Mucosa of gallbladder (tissue), 1 donor: ENCODE data around the gene CRYGN. TPM values are rescaled to one million over a fixed set of nuclear protein-coding genes. Genes with fewer than 3 reads are reported as not detected.

Experiments
- DNase-seq: peaks from one replicate; pipeline ENCODE4 v3.0.0-alpha.2; 2020; ENCODE audit warnings: low spot score
- total RNA-seq: library from RNA; stranded (reverse); gene quantifications from one replicate; pipeline ENCODE4 v1.2.1, GENCODE V29; 2021
- donor health status: DM: no; HTN: no; CAD: no.

The CRYGN gene, protein sequence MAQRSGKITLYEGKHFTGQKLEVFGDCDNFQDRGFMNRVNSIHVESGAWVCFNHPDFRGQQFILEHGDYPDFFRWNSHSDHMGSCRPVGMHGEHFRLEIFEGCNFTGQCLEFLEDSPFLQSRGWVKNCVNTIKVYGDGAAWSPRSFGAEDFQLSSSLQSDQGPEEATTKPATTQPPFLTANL
- 0.43 TPM for total RNA-seq

DNA sequence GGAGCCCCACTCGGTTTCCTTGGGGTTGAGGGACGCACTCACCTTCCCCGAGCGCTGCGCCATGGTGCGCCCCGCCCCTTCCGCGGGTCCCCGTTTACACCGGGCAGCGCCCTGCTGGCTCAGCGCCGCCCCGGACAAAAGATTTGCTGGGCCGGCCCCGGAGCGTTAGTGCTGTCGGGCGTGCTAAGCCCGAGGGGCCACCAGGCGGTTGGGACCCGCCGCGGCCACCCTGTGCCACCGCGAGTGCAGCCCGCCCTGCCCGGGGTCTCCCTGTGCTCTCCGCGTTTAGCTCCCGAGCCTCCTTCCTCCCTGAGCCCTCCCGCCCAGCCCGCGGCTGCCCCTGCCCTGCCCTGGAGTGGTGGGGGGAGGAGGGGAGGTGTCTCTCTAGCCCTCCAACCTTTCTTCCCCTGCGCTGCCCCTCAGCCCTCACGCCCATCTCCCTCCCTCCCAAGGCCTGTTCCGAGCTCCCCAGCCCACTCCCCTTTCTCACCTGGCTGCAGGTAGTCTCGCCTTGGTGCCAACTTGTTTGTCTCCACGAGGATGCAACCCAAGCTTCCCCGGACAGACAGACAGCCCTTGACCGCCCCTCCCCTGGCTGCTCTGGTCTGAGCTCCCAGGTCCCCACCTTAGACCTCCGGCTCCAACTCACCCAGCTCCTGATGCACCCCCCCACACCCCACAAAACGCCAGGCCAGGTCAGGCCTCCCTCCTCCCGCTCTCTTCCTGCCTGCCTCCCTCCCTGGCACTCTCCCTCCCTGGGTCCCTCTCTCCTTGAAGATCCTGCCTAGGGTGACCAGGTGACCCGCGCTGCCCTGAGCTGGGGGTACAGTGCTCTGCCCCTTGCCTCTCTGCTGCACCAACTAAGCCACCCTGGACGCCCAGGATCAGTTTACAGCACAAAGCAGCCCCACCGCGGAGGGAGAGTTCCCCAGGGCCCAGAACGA lies at the start of gene CRYGN:
Gene CRYGN (minus strand): TSS at position 287 of the 944 bp plus-strand sequence. CDS start 224 bp downstream, at position 63.
- no peak for DNase-seq

DNA sequence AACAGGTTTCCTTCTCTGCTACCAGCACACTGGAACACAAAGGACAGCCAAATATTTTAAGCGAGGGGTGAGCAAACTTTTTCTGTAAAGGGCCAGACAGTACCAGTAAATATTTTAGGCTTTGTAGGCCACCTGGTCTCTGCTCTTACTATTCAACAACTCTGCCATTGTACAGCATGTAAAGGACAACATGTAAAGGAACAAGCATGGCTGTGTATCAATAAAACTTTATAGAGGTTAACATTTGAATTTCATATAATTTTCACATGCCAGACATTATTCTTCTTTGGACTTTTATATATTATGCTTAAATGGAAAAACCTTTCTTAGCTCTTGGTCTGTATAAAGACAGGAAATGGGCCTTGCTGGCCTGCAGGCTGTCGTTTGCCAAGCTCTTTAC lies 49.6 kb upstream of the CRYGN start:
- DNase-seq, result no peak

DNA sequence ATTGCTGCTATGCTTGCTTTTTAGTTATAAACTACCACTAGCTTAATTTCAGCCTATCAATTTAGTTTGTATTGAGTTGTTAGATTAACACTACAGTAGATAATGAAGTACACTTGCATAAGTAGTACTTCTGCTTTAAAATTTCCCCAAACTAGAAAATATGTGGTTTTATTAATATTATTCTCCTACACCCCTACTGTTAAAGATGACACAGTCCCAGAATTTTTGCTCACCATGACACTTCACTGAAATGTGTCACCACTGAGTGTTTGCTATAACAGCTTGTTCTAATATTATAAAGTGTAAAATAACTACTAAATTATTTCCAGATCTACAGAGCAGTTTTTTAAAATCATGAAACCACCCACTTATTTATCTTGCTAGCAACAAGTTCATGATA lies 48.2 kb upstream of the CRYGN start:
- DNase-seq, result no peak

DNA sequence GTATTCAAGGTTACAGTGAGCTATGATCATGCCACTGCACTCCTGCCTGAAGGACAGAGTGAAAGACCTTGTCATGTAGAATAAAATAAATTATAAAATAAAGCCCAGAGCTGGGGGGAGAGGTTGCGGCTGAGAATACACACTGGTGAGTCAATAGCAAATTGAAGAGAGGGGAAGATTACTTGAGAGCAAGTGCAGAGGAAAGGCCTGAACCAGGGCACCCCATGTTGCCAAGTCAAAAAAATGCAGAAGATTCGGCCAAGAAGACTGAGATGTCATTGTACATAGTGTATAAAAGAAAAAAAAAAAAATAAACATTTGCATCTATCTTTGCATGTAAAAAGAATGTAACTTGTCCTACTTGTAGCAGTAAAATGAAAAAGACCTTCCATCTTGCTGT lies 47.3 kb upstream of the CRYGN start:
- no peak for DNase-seq

DNA sequence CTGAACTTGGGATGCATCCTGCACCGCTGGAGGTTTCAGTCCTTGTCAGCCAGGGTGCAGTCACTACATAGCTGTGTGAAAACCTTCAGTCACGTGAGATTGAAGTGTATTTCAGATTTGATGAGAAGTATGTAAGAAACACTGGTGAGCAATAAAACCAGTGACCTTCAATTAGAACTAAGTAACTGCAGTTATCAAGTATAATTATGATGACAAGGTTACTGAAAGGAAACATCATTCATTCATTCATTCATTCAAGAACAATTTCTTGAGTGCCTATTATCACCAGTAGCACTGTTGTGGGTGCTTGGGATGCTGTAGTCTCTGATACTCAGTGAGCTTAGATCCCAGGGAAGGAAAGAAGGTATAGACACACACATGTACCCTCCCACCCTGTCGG lies 46.1 kb upstream of the CRYGN start:
- no peak for DNase-seq

DNA sequence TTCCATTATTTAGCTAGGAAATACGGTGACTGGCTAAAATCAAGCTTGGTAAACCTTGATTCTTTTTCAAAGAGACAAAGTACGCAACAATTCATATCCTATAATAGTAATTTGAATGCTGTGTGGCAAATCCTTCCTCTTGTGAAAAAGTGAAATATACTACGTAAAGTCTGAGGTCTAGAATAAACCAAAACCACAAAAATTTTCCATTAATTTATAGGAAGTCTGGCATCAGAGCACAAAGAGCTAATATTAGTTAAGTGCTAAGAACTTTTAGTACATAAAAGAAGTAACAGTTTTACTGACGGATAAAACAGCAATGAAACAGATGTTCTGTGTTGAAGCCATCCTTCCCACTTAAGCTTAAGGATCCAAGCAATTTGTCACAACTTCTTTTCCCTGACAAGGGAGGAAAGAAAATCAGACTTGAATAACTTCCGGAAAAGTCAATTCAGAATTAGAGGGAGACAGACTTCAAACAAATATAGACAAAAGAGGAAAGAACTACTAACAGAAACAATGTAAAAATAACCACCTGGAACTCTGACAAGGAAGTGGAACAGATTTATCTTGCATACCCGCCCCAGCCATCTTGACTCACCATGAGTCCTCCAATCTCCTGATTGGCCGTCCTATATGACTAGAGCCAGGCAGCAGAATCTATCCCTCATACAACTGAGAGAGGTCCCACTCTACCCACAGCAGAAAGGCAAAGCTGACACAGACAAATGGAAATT lies 45.2 kb upstream of the CRYGN start:
- DNase-seq, result no peak

DNA sequence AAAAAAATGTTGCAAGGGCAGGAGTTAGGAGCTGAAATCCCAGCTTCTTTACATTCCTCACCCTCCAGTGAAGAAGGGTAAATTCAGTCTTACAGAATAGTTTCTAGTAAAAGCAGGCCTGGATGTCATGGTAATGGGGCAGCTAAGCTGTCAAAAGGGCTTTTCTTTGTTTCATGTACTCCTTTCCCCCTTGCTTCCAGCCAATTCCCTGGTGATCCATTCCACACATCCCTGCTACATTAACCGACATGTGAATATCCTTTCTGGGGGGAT lies 43.7 kb upstream of the CRYGN start:
- DNase-seq, result no peak

DNA sequence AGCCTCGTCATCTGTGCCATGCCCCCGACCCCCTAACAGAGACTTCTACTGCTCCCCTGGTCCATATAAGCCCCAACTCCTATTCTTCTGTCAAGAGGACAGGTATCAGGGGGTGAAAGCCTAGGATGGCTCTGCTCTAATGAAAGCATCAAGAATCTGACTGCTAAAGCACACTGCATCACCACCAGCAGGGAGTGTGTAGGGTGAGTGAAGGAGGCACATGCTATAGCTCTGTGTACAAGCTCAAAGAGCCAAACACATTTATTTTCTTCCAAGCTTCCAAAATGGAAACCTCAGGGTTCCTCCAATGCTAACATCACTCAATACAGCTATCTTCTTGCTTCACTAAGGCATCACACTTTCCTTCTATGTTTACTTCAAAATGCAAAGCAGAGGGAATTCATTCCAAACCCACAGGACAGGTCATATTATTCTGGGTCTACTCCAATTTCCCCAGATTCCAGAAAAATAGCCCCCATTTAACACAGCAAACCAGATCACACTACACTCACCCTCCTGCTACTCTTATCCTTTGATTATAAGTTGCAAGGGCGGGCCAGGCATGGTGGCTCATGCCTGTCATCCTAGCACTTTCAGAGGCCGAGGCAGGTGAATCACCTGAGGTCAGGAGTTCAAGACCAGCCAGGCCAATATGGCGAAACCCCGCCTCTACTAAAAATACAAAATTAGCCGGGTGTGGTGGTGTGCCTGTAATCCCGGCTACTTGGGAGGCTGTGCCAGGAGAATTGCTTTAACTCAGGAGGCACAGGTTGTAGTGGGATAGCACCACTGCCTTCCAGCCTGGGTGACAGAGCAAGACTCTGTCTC lies 43.2 kb upstream of the CRYGN start:
- no peak for DNase-seq

DNA sequence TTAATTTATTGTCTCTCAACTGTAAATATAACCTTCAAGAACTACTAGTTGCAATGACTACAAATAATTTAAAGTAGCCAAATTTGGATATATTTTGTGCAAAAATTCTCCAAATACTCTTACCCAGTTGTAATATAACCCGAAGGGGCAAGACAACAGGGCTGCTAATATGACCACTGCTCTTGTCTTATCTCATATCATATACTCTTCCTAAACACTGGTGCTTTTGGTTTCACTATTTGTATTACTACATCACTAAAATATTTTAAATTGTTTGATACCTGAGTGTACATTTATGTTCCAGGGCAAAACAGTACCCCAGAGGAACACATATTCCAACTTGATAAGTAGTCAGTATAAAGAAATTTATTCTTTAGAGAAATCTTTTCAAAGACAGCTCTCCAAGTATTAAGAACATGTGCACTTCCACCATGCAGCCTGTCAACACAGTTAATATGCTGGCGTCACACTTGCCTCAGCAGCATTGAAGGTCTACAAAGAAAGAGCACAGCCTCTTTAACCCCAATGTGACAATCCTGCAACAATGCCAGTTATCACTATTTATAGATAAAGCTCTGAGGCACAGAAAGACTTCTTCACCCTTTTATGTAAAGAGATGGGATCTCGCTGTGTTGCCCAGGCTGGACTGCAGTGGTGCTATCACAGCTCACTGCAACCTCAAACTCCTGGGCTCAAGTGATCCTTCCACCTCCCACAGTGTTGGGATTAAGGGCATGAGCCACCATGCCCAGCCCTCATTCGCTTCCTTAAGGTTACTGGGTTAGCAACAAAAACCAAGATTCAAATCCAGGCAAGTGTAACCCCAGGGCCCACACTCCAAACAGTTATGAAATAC lies 41.9 kb upstream of the CRYGN start:
- DNase-seq, result no peak

DNA sequence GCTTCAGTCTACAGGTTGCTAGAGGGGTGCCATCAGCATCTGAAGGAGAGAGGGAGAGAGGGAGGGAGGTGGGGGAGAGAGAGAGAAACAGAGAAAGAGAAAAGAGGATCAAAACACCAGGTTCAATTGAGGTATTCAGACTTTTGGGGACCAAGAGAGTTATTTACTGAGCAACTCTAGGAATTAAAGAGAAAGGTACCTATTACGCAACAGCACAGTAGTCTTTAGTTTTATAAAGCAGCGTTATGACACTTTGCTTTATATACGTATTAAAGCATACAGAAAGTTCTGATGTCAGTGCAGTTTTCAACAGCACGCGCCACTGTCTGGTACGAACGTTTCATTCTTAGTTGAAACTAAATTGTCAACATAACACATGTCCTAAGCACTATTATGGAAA lies 37.9 kb upstream of the CRYGN start:
- no peak for DNase-seq

DNA sequence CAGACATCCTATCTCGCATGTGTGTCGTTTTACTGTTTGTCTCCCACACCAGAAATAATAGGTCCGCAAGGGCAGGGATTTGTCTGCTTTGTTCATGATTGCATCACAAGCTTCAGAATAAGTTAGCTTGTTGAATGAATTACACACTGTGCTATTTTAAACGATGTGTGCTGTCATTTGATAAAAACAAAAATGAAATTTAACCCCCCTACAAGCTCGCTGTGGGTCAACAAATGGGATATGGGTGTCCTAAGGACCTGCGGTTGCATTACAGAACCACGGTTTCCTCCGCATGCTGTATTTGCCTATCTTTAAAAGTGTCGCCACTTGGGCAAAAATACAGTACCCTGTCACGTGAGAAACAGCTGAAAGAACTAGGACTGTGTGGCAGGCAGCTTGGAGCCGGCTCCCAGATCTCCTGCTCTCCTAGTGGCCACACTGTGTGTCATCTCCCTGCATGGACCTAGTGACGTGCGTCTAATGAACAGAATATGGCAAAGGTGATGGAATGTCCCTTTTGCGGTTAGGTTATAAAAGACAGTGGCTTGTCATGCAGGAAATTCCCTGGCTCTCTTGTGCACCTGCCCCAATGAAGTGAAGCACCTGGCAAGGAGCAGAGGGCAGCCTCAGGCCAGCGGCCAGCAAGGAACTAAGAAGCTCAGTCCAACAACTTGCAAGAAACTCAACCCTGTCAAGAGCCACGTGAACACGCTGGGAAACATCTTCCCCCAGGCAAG lies 32.9 kb upstream of the CRYGN start:
- no peak for DNase-seq

DNA sequence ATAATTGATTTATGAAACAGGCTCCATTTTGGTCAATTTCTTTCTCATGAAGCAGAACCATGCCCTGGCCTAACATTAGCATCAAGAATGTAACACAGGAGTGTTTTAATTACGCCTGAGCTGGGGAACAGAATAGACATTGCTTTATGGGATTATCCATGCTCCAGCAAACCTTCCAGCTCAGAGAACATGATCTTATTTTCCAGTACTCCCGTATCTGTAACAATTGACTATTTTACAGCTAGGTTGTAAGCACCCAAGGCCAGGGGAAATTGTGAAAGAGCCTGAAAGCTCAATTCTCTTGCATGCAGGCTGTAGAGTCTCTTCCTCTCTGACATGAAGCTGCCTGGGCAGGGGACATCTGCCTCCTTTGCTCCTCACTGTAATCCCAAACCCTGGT lies 30.8 kb upstream of the CRYGN start:
- DNase-seq, result peak; percentile 4

DNA sequence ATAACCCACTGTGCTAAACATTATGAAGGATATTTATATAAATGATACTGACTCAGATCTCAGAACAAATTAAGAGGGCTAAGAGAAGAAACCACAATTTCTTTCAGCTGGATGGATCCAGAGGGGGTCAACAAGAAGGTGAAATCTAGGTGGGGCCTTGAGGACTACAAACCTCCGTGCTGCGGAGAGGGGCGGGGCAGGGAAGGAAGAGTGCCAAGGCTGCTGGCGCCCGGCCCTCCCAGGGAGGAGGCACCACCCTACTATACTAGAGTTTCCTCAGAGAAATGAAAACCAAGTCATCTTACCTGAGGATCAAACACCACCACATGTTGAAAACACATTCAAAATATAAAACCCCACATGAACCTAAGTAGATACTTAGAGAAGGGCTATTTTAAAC lies 29.3 kb upstream of the CRYGN start:
- DNase-seq, result peak; percentile 7

DNA sequence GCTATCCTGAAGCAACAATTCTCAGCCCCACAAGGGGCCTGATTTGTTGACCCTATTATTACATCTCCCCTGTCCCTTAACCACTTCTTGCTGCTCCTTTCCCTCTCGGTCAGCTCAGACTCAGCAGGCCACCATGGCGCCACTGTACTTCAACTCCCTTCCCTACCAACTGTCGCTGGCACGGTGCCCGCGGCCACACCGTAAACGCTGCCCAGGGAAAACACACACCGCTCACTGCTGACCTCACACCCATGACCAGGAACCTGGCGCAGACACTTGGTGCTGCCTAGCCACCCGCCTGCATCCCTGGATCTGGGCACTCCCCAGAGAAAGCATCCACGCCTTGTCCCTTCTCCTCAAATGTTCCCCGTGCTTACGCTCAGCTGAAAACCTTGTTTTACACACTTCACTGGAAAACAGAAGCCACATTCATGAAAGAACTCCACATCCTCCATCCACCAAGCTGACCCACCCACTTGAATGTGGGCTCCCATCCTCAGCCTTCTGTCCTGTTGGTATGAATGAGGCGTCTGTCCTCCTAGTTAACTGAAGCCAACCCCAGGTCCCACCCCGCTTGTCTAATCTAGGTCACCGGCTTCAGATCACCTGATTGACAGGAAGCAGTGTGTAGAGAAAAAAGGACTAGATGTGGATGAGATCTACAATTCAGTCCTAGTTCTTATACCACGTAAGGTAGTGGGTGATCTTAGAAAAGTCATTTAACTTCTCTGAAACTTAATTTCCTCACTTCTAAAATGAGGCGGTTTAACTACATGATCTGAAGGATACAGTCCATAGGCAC lies 28.5 kb upstream of the CRYGN start:
- DNase-seq, result no peak

DNA sequence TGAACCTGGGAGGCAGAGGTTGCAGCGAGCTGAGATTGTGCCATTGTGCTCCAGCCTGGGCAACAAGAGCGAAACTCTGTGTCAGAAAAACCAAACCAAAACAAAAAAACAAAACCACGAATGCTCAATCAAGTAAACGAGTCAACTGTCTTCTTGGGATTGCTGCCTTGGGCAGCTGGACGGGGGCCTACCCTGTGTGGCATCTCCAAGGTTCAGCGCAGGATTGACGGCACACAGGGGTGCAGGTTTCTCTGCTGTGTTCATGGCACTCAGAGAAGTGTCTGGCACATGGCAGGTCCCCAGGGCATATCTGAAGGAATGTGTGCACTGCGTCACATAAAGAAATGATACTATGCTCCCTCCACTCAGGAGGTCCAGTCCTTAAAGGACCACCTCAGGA lies 25.2 kb upstream of the CRYGN start:
- no peak for DNase-seq

DNA sequence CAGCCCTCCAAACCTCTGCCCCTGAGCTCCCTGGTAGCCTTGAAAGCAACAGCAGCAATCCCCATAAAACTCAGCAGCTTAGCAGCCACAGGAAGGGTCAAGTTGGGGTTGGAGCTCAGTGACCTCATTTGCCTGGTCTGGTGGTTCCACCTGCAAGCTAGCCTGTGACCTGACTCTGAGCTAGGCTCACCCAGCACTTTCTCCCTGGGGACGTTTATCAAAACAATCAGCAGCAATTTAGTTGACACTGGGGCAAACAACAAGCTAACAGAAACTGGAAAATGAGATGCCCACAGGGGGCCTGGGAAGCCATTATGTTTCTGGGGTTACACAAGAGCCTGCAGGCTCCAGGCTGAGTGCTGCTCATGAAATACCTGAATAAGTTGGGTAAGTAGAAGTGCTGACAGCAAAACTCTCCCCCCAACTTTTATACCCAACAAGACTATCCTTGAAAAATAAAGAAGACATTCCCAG lies 22.4 kb upstream of the CRYGN start:
- DNase-seq, result no peak

DNA sequence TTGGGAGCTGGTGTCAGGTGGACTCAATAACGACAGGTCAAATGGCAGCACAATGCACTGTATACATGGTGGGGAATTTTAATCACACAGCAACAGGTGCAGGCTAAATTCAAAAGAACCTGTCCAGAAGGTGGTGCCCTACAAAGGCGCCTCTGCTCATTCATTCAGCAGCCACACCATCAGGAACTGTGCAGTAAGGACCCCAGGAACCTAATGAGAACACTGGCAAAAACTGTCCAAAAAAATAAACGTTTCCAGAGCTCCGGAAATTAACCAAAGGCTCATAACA lies 21.9 kb upstream of the CRYGN start:
- no peak for DNase-seq

DNA sequence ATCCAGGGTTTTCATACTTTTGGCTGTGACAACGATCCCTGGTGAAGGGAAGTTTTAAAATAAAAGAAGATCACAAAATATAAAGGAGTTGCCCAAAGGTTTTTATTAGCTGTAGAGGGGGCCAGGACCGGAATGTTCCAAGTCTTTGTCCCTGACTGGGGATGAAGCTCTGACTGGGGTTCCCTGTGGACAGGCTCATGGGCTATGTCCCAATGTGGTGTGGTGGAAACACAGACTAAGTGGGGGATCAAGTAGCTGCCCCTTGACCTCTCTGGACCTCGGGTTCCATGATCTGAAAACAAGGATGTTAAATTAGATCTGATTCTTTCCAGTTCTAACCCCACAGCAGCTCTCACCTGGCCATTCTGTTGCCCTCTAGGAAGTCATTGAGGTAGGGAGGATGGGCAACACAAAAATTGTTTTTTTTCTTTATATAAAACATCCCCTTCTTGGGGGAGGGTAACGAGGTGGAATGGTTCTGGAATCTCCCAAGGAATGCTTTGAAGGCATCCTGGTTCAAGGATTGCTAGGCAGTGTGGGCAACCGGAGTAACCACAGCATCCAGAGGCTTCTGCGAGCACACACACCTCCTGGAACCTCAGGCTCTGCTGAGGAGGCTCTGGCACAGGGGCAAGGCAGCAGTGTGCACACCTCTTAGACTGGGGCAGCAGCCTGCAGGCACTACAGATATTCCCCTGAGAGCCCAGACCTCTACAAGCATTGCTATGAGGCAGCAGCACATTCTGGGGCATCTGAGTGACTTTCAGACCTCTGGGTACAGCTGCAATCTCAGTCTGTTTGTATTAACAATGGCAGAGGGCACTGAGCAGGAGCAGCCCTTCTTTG lies 21.4 kb upstream of the CRYGN start:
- no peak for DNase-seq

DNA sequence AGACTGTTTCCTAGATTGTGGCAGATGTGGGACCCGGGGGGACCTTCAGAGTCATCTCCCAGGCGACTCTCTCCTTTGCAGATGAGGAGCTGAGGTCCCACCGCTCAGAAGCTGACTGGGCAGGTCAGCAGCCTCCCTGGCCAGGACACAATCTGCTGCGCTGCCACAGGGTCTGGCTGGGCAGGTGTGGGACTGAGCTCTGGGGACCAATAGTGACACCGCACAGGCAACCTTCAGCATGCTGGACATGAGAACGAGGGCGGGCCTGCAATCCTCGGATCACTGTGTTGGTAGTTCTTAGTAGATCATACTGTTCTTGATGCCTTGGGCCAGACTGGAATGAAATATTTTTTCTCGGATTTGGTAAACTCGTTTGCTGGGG lies 20.5 kb upstream of the CRYGN start:
- no peak for DNase-seq
